ENCODE data around the gene ATE1. TPM values are rescaled to one million over a fixed set of nuclear protein-coding genes. Genes with fewer than 3 reads are reported as not detected.
"Not testable (repeated sequence)": the region's sequence is repeated elsewhere in the genome, so short reads cannot be mapped to it uniquely, and the experiment has no call there.

The ATE1 gene
- total RNA-seq (10 to 100 TPM; 32.0 to 34.2 TPM), polyA plus RNA-seq (24.8 TPM)

GRCh38 chr10:121927841-121928527 is at the start of gene ATE1:
Gene ATE1, minus strand, starts transcription at chr10:121928031. Its CDS starts 82 bp downstream, at chr10:121927949.
- peak within 1 kb of the TSS; percentile 88 to 98 (median 96) for H3K27ac Mint-ChIP-seq
- DNase-seq, result peak; percentile 76 to 85 (median 80)
- Histone ChIP-seq H3K27ac (ENCODE audit: low read depth, low read length) (peak within 1 kb of the TSS; percentile 87), H3K4me3 (ENCODE audit: low read length) (peak within 1 kb of the TSS; percentile 90), H3K36me3 (ENCODE audit: insufficient read depth, low read length) (no peaks in the 10 kb centered on the region), H3K9me3 (ENCODE audit: low read length) (no peaks in the 10 kb centered on the region), H3K4me1 (ENCODE audit: insufficient read depth, low read length) (peaks cover 9% of the 10 kb centered on the region), H3K27me3 (ENCODE audit: insufficient read depth, low read length, poor library complexity, severe bottlenecking) (no peaks in the 10 kb centered on the region)
- peak within 1 kb of the TSS; percentile 86 to 98 (median 92) for H3K4me3 Mint-ChIP-seq
- ChIA-PET CTCF (interaction anchor here (1.2 to 2.1 kb wide), 4 partner anchors 9 to 46 kb away, joined by 3 to 6 read pairs (median 4); no protein-coding TSS in a partner anchor), POLR2A (interaction anchor here (1.0 kb wide), 1 partner anchor 46 kb away, joined by 9 read pairs; no protein-coding TSS in a partner anchor)
- H3K36me3 Mint-ChIP-seq, result peaks cover 0 to 21% (median 0%) of the 10 kb centered on the region in 3 donors
- no peaks in the 10 kb centered on the region for H3K27me3 Mint-ChIP-seq
- peaks cover 22 to 48% (median 36%) of the 10 kb centered on the region in 3 donors for H3K4me1 Mint-ChIP-seq
- no peaks in the 10 kb centered on the region for H3K9me3 Mint-ChIP-seq

- no peaks in the 10 kb centered on the region for H3K36me3 ChIP-seq (ENCODE audit: insufficient read depth, low read length)
- Mint-ChIP-seq H3K4me1 (peaks cover 20 to 36% (median 23%) of the 10 kb centered on the region in 3 donors), H3K9me3 (no peaks in the 10 kb centered on the region), H3K27ac (no peak overlapping the region), H3K27me3 (peaks cover 0 to 3% of the 10 kb centered on the region in 2 donors), H3K4me3 (peak overlapping the region in 6 of 7 donors; percentile 32 to 89 (median 70)), H3K36me3 (peaks cover 0 to 13% (median 0%) of the 10 kb centered on the region in 3 donors)
- no peaks in the 10 kb centered on the region for H3K9me3 ChIP-seq (ENCODE audit: low read length)
- no peak for DNase-seq
- H3K4me1 ChIP-seq (ENCODE audit: insufficient read depth, low read length), result peaks cover 11% of the 10 kb centered on the region
- H3K27ac ChIP-seq (ENCODE audit: low read depth, low read length), result no peak overlapping the region
- ChIA-PET CTCF (interaction anchor here (1.3 kb wide), 1 partner anchor 14 kb away, joined by 3 read pairs; no protein-coding TSS in a partner anchor), POLR2A (no interaction called here)
- no peaks in the 10 kb centered on the region for H3K27me3 ChIP-seq (ENCODE audit: insufficient read depth, low read length, poor library complexity, severe bottlenecking)
- H3K4me3 ChIP-seq (ENCODE audit: low read length), result no peak overlapping the region
Measured at GRCh38 chr10:121976607-121977006, 48.8 kb upstream of the ATE1 start.

GRCh38 chr10:121975295-121976086 is 47.7 kb upstream of the ATE1 start:
- ChIA-PET POLR2A (no interaction called here), CTCF (interaction anchor here (0.8 to 2.8 kb wide), 5 partner anchors 9 to 52 kb away, joined by 3 to 14 read pairs (median 3); no protein-coding TSS in a partner anchor)
- H3K27ac Mint-ChIP-seq, result peak overlapping the region in 3 of 8 donors; percentile 33 to 67 (median 66)
- Histone ChIP-seq H3K9me3 (ENCODE audit: low read length) (no peaks in the 10 kb centered on the region), H3K27me3 (ENCODE audit: insufficient read depth, low read length, poor library complexity, severe bottlenecking) (no peaks in the 10 kb centered on the region), H3K27ac (ENCODE audit: low read depth, low read length) (peak overlapping the region; percentile 84), H3K36me3 (ENCODE audit: insufficient read depth, low read length) (peaks cover 2% of the 10 kb centered on the region), H3K4me3 (ENCODE audit: low read length) (peak overlapping the region; percentile 75), H3K4me1 (ENCODE audit: insufficient read depth, low read length) (peaks cover 11% of the 10 kb centered on the region)
- H3K36me3 Mint-ChIP-seq, result peaks cover 0 to 22% (median 2%) of the 10 kb centered on the region in 3 donors
- H3K9me3 Mint-ChIP-seq, result no peaks in the 10 kb centered on the region
- peaks cover 0 to 2% of the 10 kb centered on the region in 2 donors for H3K27me3 Mint-ChIP-seq
- peak overlapping the region; percentile 62 to 91 (median 81) for H3K4me3 Mint-ChIP-seq
- no peak for DNase-seq
- peaks cover 22 to 43% (median 25%) of the 10 kb centered on the region in 3 donors for H3K4me1 Mint-ChIP-seq

GRCh38 chr10:121974535-121975294 is 46.9 kb upstream of the ATE1 start, which contains the start of gene NSMCE4A:
Gene NSMCE4A, minus strand, starts transcription at chr10:121975217. Its CDS starts 52 bp downstream, at chr10:121975165.
- Mint-ChIP-seq H3K9me3 (no peaks in the 10 kb centered on the region), H3K27ac (peak within 1 kb of the TSS in 6 of 8 donors; percentile 7 to 67 (median 50)), H3K27me3 (no peaks in the 10 kb centered on the region), H3K4me3 (peak within 1 kb of the TSS; percentile 80 to 91 (median 83)), H3K36me3 (peaks cover 0 to 27% (median 2%) of the 10 kb centered on the region in 3 donors), H3K4me1 (peaks cover 22 to 43% (median 25%) of the 10 kb centered on the region in 3 donors)
- H3K4me3 ChIP-seq (ENCODE audit: low read length), result peak within 1 kb of the TSS; percentile 75
- no peaks in the 10 kb centered on the region for H3K9me3 ChIP-seq (ENCODE audit: low read length)
- H3K27ac ChIP-seq (ENCODE audit: low read depth, low read length), result peak within 1 kb of the TSS; percentile 84
- peaks cover 4% of the 10 kb centered on the region for H3K36me3 ChIP-seq (ENCODE audit: insufficient read depth, low read length)
- CTCF ChIA-PET, result interaction anchor here (0.8 to 2.8 kb wide), 5 partner anchors 10 to 52 kb away, joined by 3 to 14 read pairs (median 3); partner anchors contain the start of gene ATE1
- peak; percentile 47 to 74 (median 62) for DNase-seq
- no peaks in the 10 kb centered on the region for H3K27me3 ChIP-seq (ENCODE audit: insufficient read depth, low read length, poor library complexity, severe bottlenecking)
- POLR2A ChIA-PET, result interaction anchor here (1.2 kb wide), 1 partner anchor 47 kb away, joined by 9 read pairs; the partner anchor contains the start of gene ATE1
- peaks cover 11% of the 10 kb centered on the region for H3K4me1 ChIP-seq (ENCODE audit: insufficient read depth, low read length)

GRCh38 chr10:121974019-121974534 is 46.2 kb upstream of the ATE1 start:
- Histone ChIP-seq H3K27ac (ENCODE audit: low read depth, low read length) (peak overlapping the region; percentile 84), H3K9me3 (ENCODE audit: low read length) (no peaks in the 10 kb centered on the region), H3K4me1 (ENCODE audit: insufficient read depth, low read length) (peaks cover 11% of the 10 kb centered on the region), H3K27me3 (ENCODE audit: insufficient read depth, low read length, poor library complexity, severe bottlenecking) (no peaks in the 10 kb centered on the region), H3K4me3 (ENCODE audit: low read length) (peak overlapping the region; percentile 75), H3K36me3 (ENCODE audit: insufficient read depth, low read length) (peaks cover 4% of the 10 kb centered on the region)
- peak overlapping the region in 4 of 8 donors; percentile 7 to 54 (median 44) for H3K27ac Mint-ChIP-seq
- peaks cover 0 to 30% (median 2%) of the 10 kb centered on the region in 3 donors for H3K36me3 Mint-ChIP-seq
- H3K4me1 Mint-ChIP-seq, result peaks cover 22 to 43% (median 25%) of the 10 kb centered on the region in 3 donors
- POLR2A ChIA-PET, result interaction anchor here (1.2 kb wide), 1 partner anchor 46 kb away, joined by 9 read pairs; the partner anchor contains the start of gene ATE1
- peak overlapping the region; percentile 80 to 91 (median 83) for H3K4me3 Mint-ChIP-seq
- CTCF ChIA-PET, result interaction anchor here (1.9 to 2.8 kb wide), 2 partner anchors 10 to 46 kb away, joined by 6 to 14 read pairs; partner anchors contain the start of gene ATE1
- no peaks in the 10 kb centered on the region for H3K9me3 Mint-ChIP-seq
- DNase-seq, result peak in 1 of 5 donors; percentile 31
- H3K27me3 Mint-ChIP-seq, result no peaks in the 10 kb centered on the region

GRCh38 chr10:121969086-121969485 is 41.3 kb upstream of the ATE1 start:
- ChIA-PET CTCF (interaction anchor here (1.2 kb wide), 1 partner anchor 18 kb away, joined by 3 read pairs; no protein-coding TSS in a partner anchor), POLR2A (interaction anchor here (0.7 kb wide), 1 partner anchor 11 kb away, joined by 3 read pairs; no protein-coding TSS in a partner anchor)
- not testable (repeated sequence) for DNase-seq; H3K9me3 Mint-ChIP-seq; H3K4me3 ChIP-seq (ENCODE audit: low read length); H3K9me3 ChIP-seq (ENCODE audit: low read length); H3K27me3 ChIP-seq (ENCODE audit: insufficient read depth, low read length, poor library complexity, severe bottlenecking); H3K27ac Mint-ChIP-seq; H3K27ac ChIP-seq (ENCODE audit: low read depth, low read length); H3K4me3 Mint-ChIP-seq; H3K27me3 Mint-ChIP-seq
- Histone ChIP-seq H3K4me1 (ENCODE audit: insufficient read depth, low read length) (peaks cover 10% of the 10 kb centered on the region), H3K36me3 (ENCODE audit: insufficient read depth, low read length) (peaks cover 24% of the 10 kb centered on the region)
- Mint-ChIP-seq H3K4me1 (peaks cover 19 to 28% (median 24%) of the 10 kb centered on the region in 3 donors), H3K36me3 (peaks cover 8 to 75% (median 14%) of the 10 kb centered on the region in 3 donors)

GRCh38 chr10:121965996-121966395 is 38.2 kb upstream of the ATE1 start:
- no peak for DNase-seq
- no peaks in the 10 kb centered on the region for H3K9me3 Mint-ChIP-seq
- POLR2A ChIA-PET, result no interaction called here

More at GRCh38 chr10:121965996-121966395, 38.2 kb upstream of the ATE1 start:
- Mint-ChIP-seq H3K4me3 (no peak overlapping the region), H3K27me3 (no peaks in the 10 kb centered on the region), H3K4me1 (peaks cover 0 to 4% (median 0%) of the 10 kb centered on the region in 3 donors), H3K27ac (peak overlapping the region in 1 of 8 donors; percentile 41), H3K36me3 (peaks cover 8 to 69% (median 20%) of the 10 kb centered on the region in 3 donors)
- no peaks in the 10 kb centered on the region for H3K4me1 ChIP-seq (ENCODE audit: insufficient read depth, low read length)
- H3K36me3 ChIP-seq (ENCODE audit: insufficient read depth, low read length), result peaks cover 24% of the 10 kb centered on the region
- no peaks in the 10 kb centered on the region for H3K27me3 ChIP-seq (ENCODE audit: insufficient read depth, low read length, poor library complexity, severe bottlenecking)
- no peaks in the 10 kb centered on the region for H3K9me3 ChIP-seq (ENCODE audit: low read length)
- H3K27ac ChIP-seq (ENCODE audit: low read depth, low read length), result no peak overlapping the region
- no peak overlapping the region for H3K4me3 ChIP-seq (ENCODE audit: low read length)
- CTCF ChIA-PET, result interaction anchor here (1.0 to 1.3 kb wide), 2 partner anchors 9 to 65 kb away, joined by 3 to 5 read pairs; no protein-coding TSS in a partner anchor
